HG02840 (cell line): ENCODE data around the gene EME1.
A peak's percentile ranks its signal among the peaks of the same experiment; 100 is the strongest.
"Not testable (repeated sequence)": the region's sequence is repeated elsewhere in the genome, so short reads cannot be mapped to it uniquely, and the experiment has no call there.

ENCODE experiments used
- ATAC-seq: cut with Tn5 transposase; IDR thresholded peaks from one replicate; pipeline ENCODE4 v1.9.1; 2021; ENCODE audit warnings: mild to moderate bottlenecking, moderate library complexity, moderate number of reproducible peaks; ENCODE audit not compliant: unreplicated experiment, low FRiP score

Gene EME1

DNA sequence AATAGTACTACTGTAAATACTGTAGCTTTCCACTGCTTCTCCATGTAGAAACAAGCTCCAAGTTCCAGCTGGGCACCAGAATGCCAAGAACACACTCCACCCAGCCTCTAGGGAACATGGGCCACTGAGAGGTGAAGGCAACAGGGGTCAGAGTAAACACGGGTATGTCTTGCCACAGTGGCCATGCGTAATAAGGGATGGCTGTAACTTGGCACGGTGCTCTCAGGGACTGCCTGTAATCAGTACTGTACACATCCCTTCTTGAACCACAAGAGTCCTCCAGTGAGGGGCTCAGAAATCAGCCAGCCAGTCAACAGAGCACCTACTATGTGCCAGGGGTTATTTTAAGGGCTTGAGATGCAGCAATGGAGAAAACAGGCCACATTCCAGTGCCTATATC is 13.5 kb downstream of the EME1 start:
- ATAC-seq = no peak

DNA sequence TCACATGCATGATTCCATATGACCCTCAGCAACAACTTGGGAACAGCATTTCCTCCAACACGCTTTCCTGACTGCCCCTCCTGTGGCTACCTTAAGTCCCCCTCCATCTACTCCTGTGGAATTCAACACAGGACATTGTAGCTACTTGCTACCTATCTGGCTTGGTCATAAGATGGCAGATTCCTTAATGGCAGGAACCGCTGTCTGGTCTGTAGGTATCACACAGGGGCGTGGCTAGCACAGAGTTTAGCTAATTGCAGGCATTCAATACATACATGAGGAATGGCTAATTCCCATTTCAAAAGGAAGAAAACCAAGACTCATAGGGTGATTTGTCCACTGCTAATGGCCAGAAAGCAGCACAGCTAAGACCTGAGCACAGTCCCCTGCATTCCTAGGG is 15.7 kb downstream of the EME1 start:
- no peak for ATAC-seq

DNA sequence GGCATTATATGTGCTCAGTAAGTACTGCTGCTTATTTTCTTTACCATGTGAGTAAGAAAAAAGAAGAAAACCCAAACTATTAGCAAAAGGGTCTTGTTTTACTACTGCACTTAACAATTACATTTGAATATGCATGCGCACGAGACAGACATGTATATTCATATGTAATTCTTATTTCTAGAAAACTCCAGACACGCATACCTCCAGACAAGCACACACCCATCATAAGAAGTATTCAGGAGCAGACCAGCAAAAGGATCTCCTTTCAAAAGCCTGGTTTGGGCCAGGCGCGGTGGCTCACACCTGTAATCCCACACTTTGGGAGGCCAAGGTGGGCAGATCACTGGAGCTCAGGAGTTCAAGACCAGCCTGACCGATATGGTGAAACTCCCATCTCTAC is 16.5 kb downstream of the EME1 start:
- ATAC-seq = no peak

DNA sequence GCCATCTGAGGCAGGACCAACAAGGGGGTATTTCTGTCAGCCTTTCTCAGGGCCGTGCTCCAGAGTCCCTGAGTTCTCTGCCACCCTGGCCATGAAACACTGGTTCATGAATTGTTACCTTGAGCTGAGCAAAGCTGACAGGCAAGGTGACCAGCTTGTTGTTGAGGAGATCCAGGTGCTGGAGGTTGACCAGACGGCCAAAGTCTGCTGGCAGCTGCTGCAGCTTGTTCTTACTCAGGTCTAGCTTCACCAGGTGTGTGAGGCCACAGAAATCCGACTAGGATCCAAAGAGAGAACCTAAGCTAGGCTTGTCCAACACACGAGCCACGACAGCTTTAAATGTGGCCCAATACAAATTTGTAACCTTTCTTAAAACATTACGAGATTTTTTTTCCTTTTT is 19.6 kb downstream of the EME1 start:
- ATAC-seq = no peak

DNA sequence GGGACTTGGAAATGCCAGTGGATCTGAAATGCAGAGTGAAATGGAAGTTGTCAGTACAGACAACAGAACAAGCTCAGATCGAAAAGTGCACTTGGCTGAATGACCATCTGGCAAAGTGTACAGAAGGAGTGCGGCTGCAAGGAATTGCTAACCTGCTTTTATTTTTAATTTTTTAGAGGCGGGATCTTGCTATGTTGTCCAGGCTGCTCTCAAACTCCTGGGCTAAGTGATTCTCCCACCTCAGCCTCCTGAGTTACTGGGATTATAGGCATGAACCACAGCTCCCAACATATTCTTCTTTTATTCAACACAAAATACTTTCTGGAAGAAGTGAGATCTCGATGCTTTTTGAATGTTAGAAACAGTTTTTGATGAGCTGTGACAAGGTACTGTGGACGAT is 20.7 kb downstream of the EME1 start:
- no peak for ATAC-seq

DNA sequence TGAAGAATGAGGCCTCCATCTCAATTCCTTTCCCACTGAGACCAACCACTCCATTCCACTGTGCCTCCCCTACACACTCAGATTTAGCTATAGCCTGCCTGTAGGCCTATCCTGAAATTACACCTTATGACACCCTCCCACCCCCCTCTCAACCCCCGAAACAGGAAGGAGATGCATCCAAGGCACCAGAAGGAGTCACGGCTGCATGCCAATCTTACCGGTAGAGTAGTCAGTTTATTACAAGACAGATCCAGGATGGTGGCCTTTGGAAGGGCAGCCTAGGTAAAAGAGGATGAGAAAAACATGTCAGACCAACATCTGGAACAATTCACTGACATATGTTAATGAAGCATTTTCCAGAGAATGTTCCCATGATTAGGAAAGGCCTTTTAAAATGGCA is 21.7 kb downstream of the EME1 start:
- no peak for ATAC-seq

DNA sequence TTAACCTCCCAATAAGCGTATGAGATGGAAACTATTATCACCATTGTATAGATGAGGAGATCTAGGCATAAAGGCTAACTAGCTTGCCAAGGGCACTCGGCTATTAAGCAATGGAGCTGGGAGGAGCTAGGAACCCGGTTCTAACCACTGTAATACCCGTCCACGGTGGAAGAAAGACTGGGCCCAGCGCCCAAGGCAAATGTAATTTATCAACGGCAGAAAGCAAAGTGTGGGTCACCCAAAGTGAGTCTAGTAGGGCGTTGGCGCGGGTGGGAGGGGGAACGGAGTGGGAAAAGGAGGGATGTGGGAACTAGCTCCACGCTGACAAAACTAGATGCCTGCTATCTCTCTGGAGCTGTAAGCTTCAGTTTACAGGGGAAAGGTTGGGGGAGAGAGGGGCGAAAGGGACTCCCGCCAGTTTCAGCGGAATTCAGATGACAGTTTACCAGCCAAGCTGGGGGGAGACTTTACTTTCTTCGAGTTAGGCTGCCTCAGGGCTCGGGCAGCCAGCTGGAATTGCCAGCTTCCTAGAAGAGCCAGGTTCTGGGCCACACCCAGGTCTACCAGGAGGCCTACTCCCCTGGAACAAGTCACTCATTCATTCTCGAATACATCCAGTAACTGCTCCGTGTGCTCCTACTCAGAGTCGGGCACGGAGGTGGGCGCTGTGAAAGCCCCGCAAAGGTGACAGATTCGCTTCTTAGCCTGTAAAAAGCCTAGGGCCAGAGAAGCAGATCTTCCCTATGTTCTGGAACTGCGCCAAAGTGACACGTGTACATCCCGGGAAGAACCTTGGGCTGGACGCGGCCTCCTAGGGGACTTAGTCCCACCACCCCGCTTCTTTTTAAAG is 23.5 kb downstream of the EME1 start:
- ATAC-seq = no peak

DNA sequence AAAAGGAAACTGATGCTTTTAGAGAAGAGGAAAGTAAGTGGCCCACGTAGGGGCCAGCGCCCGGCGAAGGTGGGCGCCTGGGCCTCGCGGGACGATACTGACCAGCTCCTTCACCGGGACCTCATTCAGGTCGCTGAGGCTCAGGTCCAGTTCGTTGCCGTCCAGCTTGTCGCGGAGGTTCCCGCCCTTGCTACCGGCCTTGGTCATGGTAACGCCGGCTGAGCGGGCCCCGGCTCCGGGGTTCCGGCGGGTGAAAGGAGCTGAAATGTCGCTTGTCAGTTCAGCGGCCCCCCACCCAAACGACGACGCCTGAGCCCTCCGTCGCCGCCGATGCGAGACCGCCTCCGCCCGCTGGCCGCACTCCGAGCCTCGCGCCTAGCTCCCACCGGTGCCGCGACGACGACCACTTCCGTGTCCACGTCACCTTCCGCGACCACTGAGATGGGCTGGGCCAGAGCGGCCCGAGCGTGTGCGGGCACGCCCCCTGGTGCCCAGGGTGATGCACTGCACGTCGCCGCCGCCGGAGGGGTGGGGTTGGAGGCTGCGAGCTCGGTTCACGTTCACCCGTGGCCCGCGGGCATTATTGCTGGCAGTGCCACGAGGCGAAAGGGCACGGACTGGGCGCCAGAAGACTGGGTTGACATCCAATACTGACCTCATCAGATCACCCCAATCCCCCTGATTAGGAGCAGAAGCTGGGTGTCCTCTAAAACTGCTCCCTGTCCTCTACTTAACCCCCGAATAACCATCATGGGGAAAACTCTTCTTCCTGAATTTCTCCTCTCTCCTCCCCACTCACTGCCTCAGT is 24.3 kb downstream of the EME1 start, which contains the start of gene LRRC59:
LRRC59 (minus strand) TSS at position 413 of the 808 bp plus-strand sequence; CDS start at position 207, 206 bp downstream.
- ATAC-seq = peak; percentile 94

DNA sequence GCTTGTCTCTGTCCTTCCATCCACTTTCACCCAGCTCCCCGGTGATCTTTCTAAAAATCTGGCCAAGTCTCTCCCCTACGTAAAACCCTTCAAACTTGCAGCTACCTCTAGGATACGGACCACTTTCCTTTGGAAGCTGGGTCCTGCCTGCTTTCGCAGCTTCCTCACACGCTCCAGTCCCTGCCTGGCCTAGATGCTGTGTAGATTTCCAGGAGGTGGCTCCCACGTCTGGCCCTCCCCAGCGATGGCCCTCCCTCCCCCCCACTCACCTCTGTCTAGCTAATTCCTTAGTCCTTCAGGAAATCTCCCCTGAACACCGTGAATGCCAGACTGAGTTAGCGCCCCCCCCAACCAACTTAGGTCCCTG is 24.9 kb downstream of the EME1 start:
- no peak for ATAC-seq

DNA sequence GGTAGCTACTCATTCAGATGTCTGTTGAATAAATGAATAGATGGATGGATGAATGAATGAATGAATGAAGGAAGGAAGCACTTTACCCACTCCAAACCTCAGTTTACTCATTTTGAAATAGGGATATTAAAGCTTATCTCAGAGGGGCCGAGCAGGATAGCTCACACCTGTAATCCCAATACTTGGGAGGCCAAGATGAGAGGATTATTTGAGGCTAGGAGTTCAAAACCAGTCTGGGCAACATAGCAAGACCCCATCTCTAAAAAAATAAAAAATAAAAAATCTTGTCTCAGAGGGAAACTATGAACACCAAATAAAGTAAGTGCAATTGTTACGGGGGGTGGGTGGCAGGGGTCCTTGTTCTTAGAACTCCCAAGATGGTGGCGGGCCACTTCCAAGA is 25.6 kb downstream of the EME1 start:
- ATAC-seq = not testable (repeated sequence)

DNA sequence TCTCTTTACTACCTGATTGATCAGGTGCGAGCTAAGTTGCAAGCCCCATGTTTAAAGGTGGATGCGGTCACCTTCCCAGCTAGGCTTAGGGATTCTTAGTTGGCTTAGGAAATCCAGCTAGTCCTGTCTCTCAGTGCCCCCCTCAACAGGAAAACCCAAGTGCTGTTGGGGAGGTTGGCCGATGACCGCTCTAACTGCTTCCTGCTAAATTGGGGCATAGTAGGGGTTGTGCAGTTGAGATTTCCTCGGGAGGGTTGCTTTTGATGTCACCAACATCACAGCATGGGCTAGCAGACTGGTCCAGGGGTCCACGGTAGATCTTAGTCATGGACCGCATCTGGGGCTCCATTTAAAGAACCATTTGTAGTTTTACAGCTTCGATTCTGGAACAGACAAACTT is 26.6 kb downstream of the EME1 start:
- ATAC-seq = not testable (repeated sequence)

DNA sequence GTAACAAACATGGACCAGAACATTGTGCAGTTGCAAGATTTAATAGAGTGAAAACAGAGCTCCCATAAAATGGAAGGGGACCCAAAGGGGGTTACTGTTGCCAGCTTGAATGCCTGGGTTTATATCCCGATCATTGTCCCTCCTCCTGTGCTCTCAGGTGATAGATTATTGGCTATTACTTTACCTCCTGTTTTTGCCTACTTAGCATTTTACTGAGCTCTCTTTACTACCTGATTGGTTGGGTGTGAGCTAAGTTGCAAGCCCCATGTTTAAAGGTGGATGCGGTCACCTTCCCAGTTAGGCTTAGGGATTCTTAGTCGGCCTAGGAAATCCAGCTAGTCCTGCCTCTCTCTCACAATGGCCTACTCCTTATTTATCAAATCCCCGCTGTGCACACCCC is 32.3 kb downstream of the EME1 start:
- not testable (repeated sequence) for ATAC-seq

DNA sequence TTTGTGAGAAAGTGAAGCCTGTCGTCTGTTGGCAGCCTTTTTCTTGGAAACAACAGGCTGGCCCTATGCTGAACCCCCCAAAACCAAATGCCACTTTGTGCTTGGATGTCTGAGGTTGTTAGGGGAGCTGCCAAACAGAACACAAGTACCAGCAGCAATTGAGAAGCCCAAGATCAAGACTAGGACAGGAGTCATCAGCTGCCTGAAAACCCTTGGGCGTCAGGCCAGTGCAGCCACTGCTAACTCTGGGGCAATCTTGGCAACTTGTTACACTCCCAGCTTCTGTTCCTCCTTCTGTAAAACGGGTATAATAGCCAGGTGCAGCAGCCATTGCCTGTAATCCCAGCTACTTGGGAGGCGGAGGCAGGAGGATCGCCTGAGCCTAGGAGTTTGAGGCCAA is 33.5 kb downstream of the EME1 start:
- ATAC-seq = no peak

DNA sequence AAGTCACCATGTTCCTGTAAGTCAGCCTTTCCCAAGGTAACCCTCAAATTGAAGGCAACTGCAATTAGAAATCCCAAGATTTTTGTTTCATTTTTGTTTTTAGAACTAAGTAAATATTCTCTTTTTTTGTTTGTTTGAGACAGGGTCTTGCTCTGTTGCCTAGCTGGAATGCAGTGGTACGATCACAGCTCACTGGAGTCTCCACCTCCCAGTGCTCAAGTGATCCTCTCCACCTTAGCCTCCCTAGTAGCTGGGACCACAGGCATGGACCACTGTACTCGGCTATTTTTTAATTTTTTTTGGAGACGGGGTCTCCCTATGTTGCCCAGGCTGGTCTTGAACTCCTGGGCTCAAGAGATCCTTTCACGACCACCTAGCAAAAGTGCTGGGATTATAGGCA is 34.9 kb downstream of the EME1 start:
- no peak for ATAC-seq

DNA sequence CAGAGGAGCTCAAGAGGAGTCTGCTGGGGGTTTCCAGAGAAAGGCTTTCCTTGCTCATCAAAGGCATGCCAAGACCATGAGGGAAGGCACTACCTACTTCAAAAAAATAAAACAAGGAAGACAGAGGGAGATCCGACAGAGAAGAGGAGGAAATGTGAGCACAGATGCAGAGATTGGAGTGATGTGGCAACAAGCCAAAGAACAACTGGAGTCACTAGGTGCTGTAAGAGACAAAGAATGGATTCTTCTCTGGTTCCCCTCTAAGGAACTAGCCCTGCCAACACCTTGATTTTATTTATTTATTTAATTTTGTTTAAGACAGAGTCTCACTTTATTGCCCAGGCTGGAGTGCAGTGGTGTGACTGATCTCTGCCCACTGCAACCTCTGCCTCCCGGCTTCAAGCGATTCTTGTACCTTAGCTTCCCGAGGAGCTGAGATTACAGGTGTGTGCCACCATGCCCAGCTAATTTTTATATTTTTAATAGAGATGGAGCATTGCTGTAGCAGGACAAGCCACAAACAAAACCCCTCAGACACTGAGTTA is 39.2 kb downstream of the EME1 start:
- no peak for ATAC-seq

DNA sequence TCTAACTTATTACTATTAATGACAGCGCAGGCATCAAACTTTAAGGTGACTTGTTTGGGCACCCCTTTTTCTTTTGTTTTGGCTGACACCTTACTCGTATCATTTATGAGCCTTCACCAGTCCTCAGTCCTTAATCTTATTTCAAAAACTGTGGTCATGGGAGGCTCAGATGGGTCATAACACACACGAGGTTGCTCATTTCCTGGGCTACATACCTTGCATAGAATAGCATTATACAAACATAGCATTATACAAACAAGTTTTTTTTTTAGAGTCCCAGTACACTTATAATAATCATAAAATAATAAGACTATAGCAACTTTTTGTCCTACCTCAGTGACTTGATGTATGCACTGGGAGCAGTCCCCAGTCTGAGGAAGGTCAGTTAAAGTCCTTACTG is 41.8 kb downstream of the EME1 start:
- ATAC-seq = no peak

DNA sequence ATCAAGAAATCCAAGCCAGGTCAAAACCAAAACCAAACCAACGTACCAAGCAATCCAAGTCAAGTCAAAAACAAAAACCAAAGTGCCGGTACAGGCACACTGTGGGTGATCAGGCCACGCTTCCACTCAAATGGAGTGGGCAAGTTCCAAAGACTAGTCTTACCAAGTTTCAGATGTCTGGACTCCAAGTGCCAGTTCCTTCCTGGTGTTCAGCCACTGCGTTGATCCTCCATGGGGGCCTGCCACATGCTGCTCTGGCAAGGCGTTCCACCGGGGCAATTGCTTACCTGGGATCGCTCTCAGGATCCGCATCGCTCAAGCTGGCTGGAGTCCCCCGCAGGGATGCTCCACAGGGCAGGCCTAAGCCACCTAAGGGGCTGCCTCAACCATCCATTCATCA is 46.5 kb downstream of the EME1 start:
- ATAC-seq = not testable (repeated sequence)

DNA sequence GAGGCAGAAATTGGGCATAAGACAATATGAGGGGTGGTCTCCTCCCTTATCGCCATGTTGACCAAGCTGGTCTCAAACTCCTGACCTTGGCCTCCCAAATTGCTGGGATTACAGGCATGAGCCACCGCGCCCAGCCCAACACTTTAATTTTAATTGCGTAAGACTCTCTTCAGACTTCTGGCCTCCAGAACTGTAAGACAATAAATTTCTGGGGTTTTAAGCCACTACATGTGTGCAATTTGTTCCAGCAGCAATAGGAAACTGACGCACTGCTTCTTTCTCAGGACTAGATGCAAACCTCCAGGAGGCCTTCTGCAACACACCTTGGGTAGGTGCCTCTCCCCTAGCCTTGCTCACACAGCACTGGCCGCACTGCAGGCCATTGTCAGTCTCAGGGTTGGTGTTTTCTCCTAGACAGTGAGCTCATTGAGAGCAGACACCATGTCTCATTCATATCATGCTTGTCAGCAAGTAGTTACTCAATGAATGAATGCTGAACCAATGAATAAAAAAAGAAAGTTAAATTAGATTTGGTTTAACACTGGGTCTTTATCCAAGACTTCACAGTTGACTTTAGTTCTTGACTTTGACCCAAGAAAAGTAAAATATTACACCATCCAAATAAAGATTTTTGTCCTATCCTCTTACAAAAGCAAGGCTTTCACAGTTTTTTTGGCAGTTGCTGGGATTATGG is 47.5 kb downstream of the EME1 start:
- no peak for ATAC-seq

DNA sequence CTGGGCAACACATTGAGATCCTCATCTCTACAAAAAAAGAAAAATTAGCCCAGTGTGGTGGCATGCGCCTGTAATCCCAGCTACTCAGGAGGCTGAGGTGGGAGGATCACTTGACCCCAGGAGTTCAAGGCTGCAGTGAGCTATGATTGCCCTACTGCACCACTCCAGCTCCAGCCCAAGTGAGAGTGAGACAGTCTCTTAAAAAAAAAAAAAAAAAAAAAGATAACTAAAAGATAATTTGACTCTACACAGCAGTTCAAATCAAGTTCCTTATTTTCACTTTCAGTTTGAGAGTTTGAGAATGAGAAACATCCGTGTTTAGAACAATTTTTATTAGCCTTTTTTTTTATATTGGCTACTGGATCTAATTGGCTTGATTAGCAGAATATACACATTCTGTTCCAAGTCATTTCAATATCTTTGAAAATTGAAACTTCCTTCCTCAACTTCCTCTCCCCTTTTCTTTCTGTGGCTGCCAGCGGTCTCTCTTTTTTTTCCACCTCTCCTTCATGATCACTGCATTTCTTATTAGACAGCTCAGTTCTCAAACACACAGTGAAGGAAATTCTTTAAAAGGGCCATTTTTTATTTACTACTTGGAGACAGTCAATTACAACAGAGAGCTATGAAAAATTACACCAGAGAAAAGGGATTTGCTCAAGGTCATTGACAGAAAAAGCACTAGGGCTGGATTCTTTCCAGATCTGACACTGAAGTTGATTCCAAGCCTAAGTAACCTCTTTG is 48.5 kb downstream of the EME1 start:
- ATAC-seq = no peak

DNA sequence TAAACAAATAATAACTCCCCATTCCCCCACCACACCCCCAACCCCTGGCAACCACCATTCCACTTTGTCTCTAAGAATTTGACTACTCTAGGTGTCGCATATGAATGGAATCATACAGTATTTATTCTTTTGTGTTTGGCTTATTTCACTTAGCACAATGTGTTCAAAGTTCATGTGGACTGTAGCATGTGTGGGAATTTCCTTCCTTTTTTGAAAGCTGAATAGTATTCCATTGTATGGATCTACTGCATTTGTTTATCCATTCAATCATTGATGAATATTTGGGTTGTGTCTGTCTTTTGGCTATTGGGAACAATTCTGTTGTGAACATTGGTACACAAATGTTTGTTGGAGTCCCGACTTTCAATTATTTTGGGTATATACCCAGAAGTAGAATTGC is 49.7 kb downstream of the EME1 start:
- no peak for ATAC-seq
